ENCODE measurements around the gene ADCY2.

- TF ChIP-seq, protein P1, sequence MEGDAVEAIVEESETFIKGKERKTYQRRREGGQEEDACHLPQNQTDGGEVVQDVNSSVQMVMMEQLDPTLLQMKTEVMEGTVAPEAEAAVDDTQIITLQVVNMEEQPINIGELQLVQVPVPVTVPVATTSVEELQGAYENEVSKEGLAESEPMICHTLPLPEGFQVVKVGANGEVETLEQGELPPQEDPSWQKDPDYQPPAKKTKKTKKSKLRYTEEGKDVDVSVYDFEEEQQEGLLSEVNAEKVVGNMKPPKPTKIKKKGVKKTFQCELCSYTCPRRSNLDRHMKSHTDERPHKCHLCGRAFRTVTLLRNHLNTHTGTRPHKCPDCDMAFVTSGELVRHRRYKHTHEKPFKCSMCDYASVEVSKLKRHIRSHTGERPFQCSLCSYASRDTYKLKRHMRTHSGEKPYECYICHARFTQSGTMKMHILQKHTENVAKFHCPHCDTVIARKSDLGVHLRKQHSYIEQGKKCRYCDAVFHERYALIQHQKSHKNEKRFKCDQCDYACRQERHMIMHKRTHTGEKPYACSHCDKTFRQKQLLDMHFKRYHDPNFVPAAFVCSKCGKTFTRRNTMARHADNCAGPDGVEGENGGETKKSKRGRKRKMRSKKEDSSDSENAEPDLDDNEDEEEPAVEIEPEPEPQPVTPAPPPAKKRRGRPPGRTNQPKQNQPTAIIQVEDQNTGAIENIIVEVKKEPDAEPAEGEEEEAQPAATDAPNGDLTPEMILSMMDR (IDR thresholded peaks at IDR 0.05): no peak
- TF ChIP-seq POLR2A (IDR thresholded peaks at IDR 0.05): no peak
Observed at GRCh38 chr5:7813007-7813406, 417.1 kb downstream of the ADCY2 start.

Data from heart left ventricle (tissue), 13 donors.